ENCODE measurements around the gene FOXD4L3.
"Not testable (repeated sequence)": the region's sequence is repeated elsewhere in the genome, so short reads cannot be mapped to it uniquely, and the experiment has no call there.

The FOXD4L3 gene

GRCh38 chr9:68351689-68352088 lies 49.0 kb downstream of the FOXD4L3 start:
- DNase-seq: not testable (repeated sequence)
